Stimulated activated CD4-positive, alpha-beta T cell treated with anti-CD3 and anti-CD28 coated beads, Interleukin-15, amount 100 ng/mL, for 48 hours (primary cell): ENCODE data around the gene PLA2G3.

ENCODE experiments used
- DNase-seq, 2 donors: peaks; one replicate each; pipeline ENCODE4 v3.0.0-alpha.2; 2020; ENCODE audit warnings: low read depth in 2 of 2

The PLA2G3 gene

GRCh38 chr22:31148953-31149627 is 8.8 kb upstream of the PLA2G3 start:
- peak in 1 of 2 donors; percentile 24 for DNase-seq

DNA sequence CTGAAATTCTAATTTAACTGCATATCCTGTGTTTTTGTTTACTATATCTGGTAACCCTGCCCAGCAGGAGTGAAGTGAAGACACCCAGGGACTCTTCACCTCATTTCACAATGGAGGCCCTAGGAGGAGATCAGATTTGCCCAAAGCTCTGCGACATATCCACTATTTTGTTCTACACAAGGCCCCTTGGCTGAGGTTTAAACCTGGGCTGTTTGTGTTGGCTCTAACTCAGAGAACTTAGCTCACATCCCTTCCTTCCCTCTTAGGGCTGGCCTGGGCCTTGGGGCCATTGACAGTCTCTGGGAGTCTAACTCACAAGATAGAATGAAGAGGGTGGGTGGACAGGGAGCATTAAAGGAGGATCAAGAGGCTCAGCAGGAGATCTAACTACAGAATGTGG is 8.2 kb upstream of the PLA2G3 start:
- DNase-seq: no peak

GRCh38 chr22:31144223-31144622 is 3.9 kb upstream of the PLA2G3 start:
- no peak for DNase-seq

- DNase-seq: no peak
Measured at GRCh38 chr22:31143537-31143936, 3.2 kb upstream of the PLA2G3 start.

DNA sequence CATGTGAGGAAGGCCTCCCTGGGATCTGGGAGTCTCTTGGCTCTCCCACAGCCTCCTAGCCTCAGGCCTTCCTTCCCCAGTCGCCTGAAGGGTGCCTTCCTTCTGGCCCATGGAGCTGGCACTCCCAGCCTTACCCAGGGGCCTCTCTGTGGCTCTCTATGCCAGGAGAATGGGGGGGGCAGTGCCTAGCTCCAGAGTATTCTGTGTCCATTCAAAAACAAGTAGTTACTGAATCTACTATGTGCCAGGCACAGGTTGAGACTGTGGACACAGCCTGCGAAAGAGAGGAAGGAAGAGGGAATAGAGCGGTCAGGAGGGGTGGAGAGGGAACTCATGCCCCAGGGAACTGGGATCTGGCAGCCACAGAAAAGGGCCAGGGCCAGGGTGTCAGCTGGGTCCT is 2.7 kb upstream of the PLA2G3 start:
- DNase-seq: no peak

DNA sequence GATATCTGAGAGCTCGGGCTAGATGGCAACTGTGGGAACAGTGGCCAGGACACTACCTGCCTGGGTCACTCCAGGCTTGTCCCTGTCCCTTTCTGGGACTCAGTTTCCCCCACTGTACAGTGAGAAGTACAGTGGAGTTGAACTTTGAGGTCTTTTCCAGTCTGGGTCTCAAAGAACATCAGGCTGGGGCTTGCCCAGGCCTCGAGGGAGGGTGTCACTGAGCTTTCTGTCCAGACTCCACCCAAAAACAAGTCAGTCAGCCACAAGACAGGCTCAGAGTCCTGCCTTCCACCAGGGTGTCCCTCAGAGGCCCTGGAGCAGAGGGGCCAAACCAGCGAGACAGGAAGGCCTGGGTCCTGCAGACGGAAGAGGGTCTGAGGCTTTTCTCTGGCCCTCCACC is 2.0 kb upstream of the PLA2G3 start:
- DNase-seq: no peak

- no peak for DNase-seq
Measured at GRCh38 chr22:31141551-31141950, 1.2 kb upstream of the PLA2G3 start.

DNA sequence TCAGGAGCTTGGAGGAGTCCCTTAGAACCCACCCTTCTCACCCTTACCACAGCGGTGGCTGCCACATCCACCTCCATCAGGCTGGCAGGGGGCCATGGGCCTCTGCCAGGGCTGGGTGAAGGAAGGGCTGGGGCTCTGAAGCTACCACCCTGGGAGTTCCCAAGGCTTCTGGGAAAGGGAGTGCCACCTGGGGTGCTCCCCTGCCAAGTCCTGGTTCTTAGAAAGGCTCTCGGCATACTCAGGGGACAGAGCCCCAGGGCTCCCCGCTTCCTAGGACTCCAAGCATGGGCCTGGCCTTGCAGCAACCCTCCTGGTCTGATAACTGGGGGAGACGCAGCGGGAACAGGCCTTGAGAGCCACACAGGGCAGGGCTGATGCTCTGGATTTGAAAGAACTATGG is 438 bp upstream of the PLA2G3 start:
- no peak for DNase-seq

GRCh38 chr22:31139066-31139465 is 1.2 kb downstream of the PLA2G3 start:
- DNase-seq: no peak

- no peak for DNase-seq
Measured at GRCh38 chr22:31138126-31138525, 2.2 kb downstream of the PLA2G3 start.

GRCh38 chr22:31137721-31138120 is 2.6 kb downstream of the PLA2G3 start:
- no peak for DNase-seq

GRCh38 chr22:31136711-31137110 is 3.6 kb downstream of the PLA2G3 start:
- DNase-seq: no peak

DNA sequence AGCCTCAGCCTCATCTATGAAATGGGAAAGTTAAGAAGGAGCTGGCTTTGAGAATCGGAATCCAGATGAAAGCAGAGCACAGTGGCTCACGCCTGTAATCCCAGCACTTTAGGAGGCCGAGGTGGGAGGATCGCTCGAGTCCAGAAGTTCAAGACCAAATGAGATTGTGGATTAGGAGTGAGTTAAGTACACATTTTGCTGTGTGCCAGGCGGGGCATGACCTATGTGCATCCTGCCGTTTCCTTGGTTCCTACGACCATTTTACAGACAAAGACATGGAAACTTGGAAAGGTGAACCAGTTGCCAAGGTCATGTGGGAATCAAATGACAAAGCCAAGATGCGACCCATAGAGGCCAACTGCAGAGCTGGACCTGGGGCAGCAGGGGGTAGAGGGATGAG is 4.2 kb downstream of the PLA2G3 start:
- no peak for DNase-seq

GRCh38 chr22:31135706-31136105 is 4.6 kb downstream of the PLA2G3 start:
- DNase-seq: no peak

DNA sequence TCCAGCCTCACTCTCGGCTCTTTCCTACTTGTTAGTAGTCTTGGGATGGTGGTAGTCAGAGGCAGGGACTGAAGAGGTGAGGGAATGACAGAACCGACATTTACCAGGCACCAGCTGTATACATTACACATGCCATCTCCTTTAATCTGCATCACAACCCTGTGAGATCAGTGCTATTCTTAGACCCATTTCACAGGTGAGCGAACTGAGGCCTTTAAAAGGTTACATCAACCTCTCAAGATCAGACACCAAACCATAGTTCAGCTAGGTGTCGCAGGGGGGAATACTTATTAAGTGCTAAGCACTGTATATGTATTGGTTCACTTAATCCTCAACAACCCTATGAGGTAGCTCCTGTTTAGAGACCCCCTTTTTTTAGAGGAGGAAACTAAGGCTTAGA is 5.6 kb downstream of the PLA2G3 start:
- no peak for DNase-seq

- DNase-seq: no peak
Measured at GRCh38 chr22:31133911-31134310, 6.4 kb downstream of the PLA2G3 start.

GRCh38 chr22:31130873-31131272 is 9.4 kb downstream of the PLA2G3 start:
- no peak for DNase-seq

GRCh38 chr22:31128156-31128555 is 12.2 kb downstream of the PLA2G3 start:
- DNase-seq: no peak

DNA sequence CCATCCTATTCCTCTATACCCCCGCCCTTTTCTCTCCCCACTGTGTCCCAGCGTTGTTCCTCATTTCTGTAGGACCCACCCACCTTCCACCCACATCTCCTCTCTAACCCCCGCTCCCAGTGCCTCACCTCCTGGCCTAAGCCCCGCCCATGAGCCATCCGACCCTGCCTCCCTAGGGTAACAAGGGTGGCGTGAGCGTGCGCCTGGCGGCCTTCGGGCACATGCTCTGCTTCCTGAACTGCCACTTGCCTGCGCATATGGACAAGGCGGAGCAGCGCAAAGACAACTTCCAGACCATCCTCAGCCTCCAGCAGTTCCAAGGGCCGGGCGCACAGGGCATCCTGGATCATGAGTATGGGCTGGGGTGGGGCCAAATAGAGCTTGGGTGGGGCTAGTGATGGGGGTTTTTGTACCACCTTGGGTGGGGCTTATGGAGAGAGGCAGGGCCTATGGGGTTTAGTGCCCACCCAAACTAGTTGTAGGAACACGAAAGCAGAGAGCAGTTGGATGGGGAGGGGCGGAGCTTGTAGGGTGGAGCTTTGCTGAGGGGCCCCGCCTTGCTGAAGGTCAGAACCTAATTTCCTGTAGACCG is 13.0 kb downstream of the PLA2G3 start:
- DNase-seq: no peak

DNA sequence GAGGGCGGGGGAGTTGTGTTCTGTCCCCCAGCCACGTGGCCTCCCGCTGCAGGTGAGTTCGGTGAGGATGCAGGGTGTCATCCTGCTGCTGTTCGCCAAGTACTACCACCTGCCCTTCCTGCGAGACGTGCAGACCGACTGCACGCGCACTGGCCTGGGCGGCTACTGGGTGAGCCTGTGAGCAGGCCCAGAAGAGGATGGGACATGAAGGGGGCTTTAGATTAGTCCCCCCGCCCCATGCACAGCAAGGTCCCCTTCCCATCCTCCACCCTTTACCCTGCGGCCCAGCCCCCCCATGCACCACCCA is 13.5 kb downstream of the PLA2G3 start:
- DNase-seq: no peak

- DNase-seq: no peak
Measured at GRCh38 chr22:31126128-31126868, 14.0 kb downstream of the PLA2G3 start.

- DNase-seq: no peak
Measured at GRCh38 chr22:31125521-31126117, 14.7 kb downstream of the PLA2G3 start.
